ENCODE data around the gene USP35.

DNA sequence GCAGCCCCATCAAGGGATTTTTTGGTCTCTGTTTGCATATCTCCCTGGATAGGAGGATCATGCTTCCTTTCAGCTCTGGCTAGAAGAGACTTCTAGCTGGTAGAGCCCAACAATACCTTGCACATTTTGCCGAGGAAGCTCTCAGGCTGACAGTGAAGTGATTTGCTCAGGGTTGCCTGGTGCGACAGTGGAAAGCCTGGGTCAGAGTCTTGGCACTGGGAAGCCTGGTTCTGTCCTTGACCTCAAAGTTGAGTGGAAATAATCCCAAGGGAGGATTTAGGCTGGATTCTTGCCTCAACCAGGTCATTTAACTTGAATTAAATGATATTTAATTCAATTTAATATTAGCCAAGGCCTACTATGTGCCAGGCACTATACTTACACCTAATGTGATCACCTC is 24.9 kb upstream of the USP35 start:
- no peak for TF ChIP-seq CTCF (IDR thresholded peaks at IDR 0.05)
- no peak for TF ChIP-seq POLR2A (IDR thresholded peaks at IDR 0.05)
- no peak for TF ChIP-seq POLR2AphosphoS5 (IDR thresholded peaks at IDR 0.05)
- TF ChIP-seq EP300 (IDR thresholded peaks at IDR 0.05) = no peak
